ENCODE data around the gene VWA5A.

VWA5A gene

GRCh38 chr11:124114942-124115781 is at the start of gene VWA5A:
Gene VWA5A (plus strand): TSS chr11:124115450. CDS start chr11:124117512, 2,062 bp downstream.
- DNase-seq, result peak; percentile 69

- DNase-seq, result no peak
Measured at GRCh38 chr11:124068601-124069110, 46.6 kb upstream of the VWA5A start.

- peak; percentile 28 for DNase-seq
Measured at GRCh38 chr11:124069429-124070401, 45.5 kb upstream of the VWA5A start.

GRCh38 chr11:124070915-124071622 is 44.2 kb upstream of the VWA5A start:
- DNase-seq, result peak; percentile 60

GRCh38 chr11:124071623-124071948 is 43.7 kb upstream of the VWA5A start:
- no peak for DNase-seq

GRCh38 chr11:124072147-124072546 is 43.1 kb upstream of the VWA5A start:
- DNase-seq, result no peak

GRCh38 chr11:124074554-124074953 is 40.7 kb upstream of the VWA5A start:
- no peak for DNase-seq

GRCh38 chr11:124075492-124075840 is 39.8 kb upstream of the VWA5A start:
- DNase-seq, result no peak

- DNase-seq, result peak; percentile 19
Measured at GRCh38 chr11:124075841-124076651, 39.2 kb upstream of the VWA5A start.

GRCh38 chr11:124077266-124077665 is 38.0 kb upstream of the VWA5A start:
- no peak for DNase-seq

GRCh38 chr11:124078591-124078990 is 36.7 kb upstream of the VWA5A start:
- DNase-seq, result no peak

GRCh38 chr11:124079631-124080326 is 35.5 kb upstream of the VWA5A start:
- DNase-seq, result no peak

GRCh38 chr11:124080327-124081001 is 34.8 kb upstream of the VWA5A start:
- DNase-seq, result no peak

- DNase-seq, result no peak
Measured at GRCh38 chr11:124081483-124081882, 33.8 kb upstream of the VWA5A start.

- DNase-seq, result no peak
Measured at GRCh38 chr11:124082371-124082770, 32.9 kb upstream of the VWA5A start.

GRCh38 chr11:124085583-124085982 is 29.7 kb upstream of the VWA5A start:
- DNase-seq, result no peak

GRCh38 chr11:124085997-124086846 is 29.0 kb upstream of the VWA5A start:
- DNase-seq, result no peak

- DNase-seq, result no peak
Measured at GRCh38 chr11:124090996-124091395, 24.3 kb upstream of the VWA5A start.

GRCh38 chr11:124093330-124093729 is 21.9 kb upstream of the VWA5A start:
- no peak for DNase-seq

- DNase-seq, result no peak
Measured at GRCh38 chr11:124094731-124095130, 20.5 kb upstream of the VWA5A start.
